Esophagus squamous epithelium (tissue), 5 donors: ENCODE data around the gene PIWIL1. TPM values are rescaled to one million over a fixed set of nuclear protein-coding genes. Genes with fewer than 3 reads are reported as not detected.

ENCODE experiments used
- DNase-seq: peaks from one replicate; lab custom pipeline; 2025; lab: John Stamatoyannopoulos, UW
- H3K27ac ChIP-seq, 4 donors: fragments of 200-600 bp; sonication (generic); one replicate each; pipeline ENCODE4 v1.5.1; 2016 to 2019; ENCODE audit warnings: mild to moderate bottlenecking in 1 of 4
- H3K27me3 ChIP-seq, 4 donors: fragments of 200-600 bp; sonication (generic); 1 replicate in 3 of 4; 2 replicates in 1 of 4; pipeline versions ENCODE4 v1.5.1 to v1.6.0; 2017 to 2021; ENCODE audit warnings: antibody characterized with exemption in 1 of 4
- H3K36me3 ChIP-seq, 3 donors: fragments of 200-600 bp; sonication (generic); one replicate each; pipeline ENCODE4 v1.5.1; 2016 to 2019
- H3K4me1 ChIP-seq, 3 donors: fragments of 200-600 bp; sonication (generic); one replicate each; pipeline ENCODE4 v1.5.1; 2017 to 2019
- H3K4me3 ChIP-seq, 4 donors: fragments of 200-600 bp; sonication (generic); 1 replicate in 3 of 4; 2 replicates in 1 of 4; pipeline ENCODE4 v1.5.1; 2016 to 2019; ENCODE audit warnings: mild to moderate bottlenecking in 2 of 4, moderate library complexity in 1 of 4
- H3K9me3 ChIP-seq, 3 donors: fragments of 200-600 bp; sonication (generic); one replicate each; pipeline ENCODE4 v1.5.1; 2016 to 2019
- POLR2A ChIP-seq, 4 donors: fragments of 450-650 bp; IDR thresholded peaks; one replicate each; pipeline ENCODE4 v1.6.1; 2017; ENCODE audit warnings: antibody characterized with exemption in 4 of 4, mild to moderate bottlenecking in 4 of 4, moderate library complexity in 3 of 4
- WGBS, 2 donors: methylation state at CpG; one replicate each; pipeline ENCODE4 v1.1.5; 2018; 5-methylcytosine and 5-hydroxymethylcytosine counted together
- intact Hi-C: fragments of 100-400 bp; cut with DNase I; formaldehyde crosslinking; loops from one replicate; pipeline ENCODE4 v1.15.0; 2022
- total RNA-seq, 4 donors: library from RNA; depleted of rRNA; stranded (reverse); fragments of >200 nt; gene quantifications; one replicate each; pipeline ENCODE4 v1.1.0, GENCODE V29; 2016
- TF ChIP-seq, protein P1 (sequence below), 6 experiments: fragments of 450-650 bp in 4 of 6; fragments of 200-600 bp in 2 of 6; sonication (generic) in 2 of 6; IDR thresholded peaks; one replicate each; pipeline ENCODE4 v1.5.1; 2016 to 2019; ENCODE audit warnings: antibody characterized with exemption in 6 of 6, mild to moderate bottlenecking in 4 of 6, moderate library complexity in 4 of 6
- donor health status: DM: yes; HTN: yes; CAD: no.

The PIWIL1 gene
- total RNA-seq, 4 donors from 2014 or later: 0.09 TPM; not detected in 3

DNA sequence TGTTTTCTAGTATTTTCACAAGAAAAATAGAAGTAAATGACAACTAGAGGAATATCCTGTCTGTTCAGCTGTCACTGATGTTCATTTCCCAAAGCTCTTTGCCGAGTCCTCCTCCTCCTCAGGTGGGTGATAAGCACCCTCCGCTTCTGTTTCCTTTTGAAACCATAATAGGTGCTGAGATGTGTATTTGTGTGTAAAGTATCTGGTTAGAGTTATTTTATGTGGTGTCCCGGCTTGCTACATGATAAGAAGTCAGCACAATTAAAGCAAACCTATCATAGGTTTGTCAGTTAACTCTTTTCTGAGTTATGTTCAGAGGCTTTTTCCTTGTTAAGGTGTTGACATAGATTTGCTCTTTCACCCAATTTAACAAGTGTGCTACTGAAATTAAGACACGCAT is 82.4 kb downstream of the PIWIL1 start:
- intact Hi-C loops: no loop called here
- Histone ChIP-seq H3K27me3 (no peaks in the 10 kb centered on the region), H3K27ac (no peak overlapping the region), H3K36me3 (no peaks in the 10 kb centered on the region), H3K9me3 (no peaks in the 10 kb centered on the region), H3K4me3 (no peak overlapping the region), H3K4me1 (no peaks in the 10 kb centered on the region)
- no peak for DNase-seq
- TF ChIP-seq POLR2A (IDR thresholded peaks at IDR 0.05): no peak
- TF ChIP-seq, protein P1, sequence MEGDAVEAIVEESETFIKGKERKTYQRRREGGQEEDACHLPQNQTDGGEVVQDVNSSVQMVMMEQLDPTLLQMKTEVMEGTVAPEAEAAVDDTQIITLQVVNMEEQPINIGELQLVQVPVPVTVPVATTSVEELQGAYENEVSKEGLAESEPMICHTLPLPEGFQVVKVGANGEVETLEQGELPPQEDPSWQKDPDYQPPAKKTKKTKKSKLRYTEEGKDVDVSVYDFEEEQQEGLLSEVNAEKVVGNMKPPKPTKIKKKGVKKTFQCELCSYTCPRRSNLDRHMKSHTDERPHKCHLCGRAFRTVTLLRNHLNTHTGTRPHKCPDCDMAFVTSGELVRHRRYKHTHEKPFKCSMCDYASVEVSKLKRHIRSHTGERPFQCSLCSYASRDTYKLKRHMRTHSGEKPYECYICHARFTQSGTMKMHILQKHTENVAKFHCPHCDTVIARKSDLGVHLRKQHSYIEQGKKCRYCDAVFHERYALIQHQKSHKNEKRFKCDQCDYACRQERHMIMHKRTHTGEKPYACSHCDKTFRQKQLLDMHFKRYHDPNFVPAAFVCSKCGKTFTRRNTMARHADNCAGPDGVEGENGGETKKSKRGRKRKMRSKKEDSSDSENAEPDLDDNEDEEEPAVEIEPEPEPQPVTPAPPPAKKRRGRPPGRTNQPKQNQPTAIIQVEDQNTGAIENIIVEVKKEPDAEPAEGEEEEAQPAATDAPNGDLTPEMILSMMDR (IDR thresholded peaks at IDR 0.05): no peak
- WGBS, 2 donors: 80 to 82% methylated on average over 4 of the region's 4 CpGs

DNA sequence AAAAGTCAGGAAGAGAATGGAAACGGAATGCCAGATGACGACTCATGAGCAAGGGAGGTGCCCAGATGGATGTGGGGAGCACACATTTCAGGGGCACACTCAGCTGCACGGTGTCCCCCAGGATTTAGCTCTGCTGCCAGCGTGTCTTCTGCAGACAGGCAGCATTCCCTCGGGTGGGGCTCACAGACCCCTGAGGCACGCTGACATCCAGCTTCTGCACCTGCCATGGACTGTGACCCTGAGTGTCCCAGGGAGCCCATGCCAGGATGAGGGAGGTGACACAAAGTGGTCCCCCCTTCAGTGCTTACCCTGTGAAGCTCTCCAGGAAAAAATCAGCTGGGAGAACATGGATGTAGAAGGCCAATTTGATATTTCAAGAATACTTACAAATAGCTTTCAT is 84.2 kb downstream of the PIWIL1 start:
- Histone ChIP-seq H3K9me3 (no peaks in the 10 kb centered on the region), H3K4me1 (no peaks in the 10 kb centered on the region), H3K27ac (no peak overlapping the region), H3K36me3 (no peaks in the 10 kb centered on the region), H3K4me3 (no peak overlapping the region), H3K27me3 (no peaks in the 10 kb centered on the region)
- intact Hi-C loops: no loop called here
- WGBS, 2 donors: 37% methylated on average over 4 of the region's 6 CpGs; no CpG with 5 or more reads in 1 of the 2 donors
- TF ChIP-seq POLR2A (IDR thresholded peaks at IDR 0.05): no peak
- TF ChIP-seq, protein P1 (IDR thresholded peaks at IDR 0.05): no peak
- DNase-seq: no peak

Other genes with a start within 250 kb of the PIWIL1 start
- 10 to 100 TPM in 2 of 4 donors, 1 to 10 TPM in 2; 7.2 to 16.3 (median 11.6) TPM for gene FZD10, start 175.4 kb upstream of the PIWIL1 start, total RNA-seq